HG02763 (cell line): ENCODE measurements around the gene EXD3.

Source experiments
- ATAC-seq: cut with Tn5 transposase; IDR thresholded peaks from one replicate; pipeline ENCODE4 v1.9.1; 2021; ENCODE audit warnings: mild to moderate bottlenecking, moderate library complexity; ENCODE audit not compliant: unreplicated experiment

The EXD3 gene

GRCh38 chr9:137432687-137433348 lies 9.9 kb upstream of the EXD3 start:
- no peak for ATAC-seq

DNA sequence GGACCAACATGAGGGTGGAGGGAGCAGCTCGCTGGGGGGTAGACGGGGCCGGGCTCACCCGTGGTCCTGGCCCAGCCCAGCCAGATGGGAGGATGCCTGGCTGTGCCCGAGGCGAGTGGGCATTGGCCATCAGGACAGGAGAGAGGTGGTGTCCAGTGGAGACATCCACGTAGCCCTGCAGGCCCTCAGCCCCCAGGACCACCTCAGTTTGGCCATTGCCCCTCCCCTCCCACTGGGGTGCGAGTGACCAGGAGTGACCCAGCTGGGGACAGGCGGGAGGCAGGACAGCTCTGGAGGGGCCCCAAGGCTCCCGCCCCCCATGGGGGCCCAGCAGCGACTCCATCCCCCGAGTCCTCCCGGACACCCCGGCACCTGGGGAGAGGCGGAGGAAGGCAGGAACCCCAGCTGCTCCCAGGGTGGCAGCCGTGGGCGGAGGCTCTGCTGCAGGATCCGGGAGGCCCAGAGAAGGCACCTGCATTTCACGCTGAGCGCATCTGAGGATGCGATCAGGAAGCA lies 8.5 kb upstream of the EXD3 start:
- ATAC-seq = no peak

DNA sequence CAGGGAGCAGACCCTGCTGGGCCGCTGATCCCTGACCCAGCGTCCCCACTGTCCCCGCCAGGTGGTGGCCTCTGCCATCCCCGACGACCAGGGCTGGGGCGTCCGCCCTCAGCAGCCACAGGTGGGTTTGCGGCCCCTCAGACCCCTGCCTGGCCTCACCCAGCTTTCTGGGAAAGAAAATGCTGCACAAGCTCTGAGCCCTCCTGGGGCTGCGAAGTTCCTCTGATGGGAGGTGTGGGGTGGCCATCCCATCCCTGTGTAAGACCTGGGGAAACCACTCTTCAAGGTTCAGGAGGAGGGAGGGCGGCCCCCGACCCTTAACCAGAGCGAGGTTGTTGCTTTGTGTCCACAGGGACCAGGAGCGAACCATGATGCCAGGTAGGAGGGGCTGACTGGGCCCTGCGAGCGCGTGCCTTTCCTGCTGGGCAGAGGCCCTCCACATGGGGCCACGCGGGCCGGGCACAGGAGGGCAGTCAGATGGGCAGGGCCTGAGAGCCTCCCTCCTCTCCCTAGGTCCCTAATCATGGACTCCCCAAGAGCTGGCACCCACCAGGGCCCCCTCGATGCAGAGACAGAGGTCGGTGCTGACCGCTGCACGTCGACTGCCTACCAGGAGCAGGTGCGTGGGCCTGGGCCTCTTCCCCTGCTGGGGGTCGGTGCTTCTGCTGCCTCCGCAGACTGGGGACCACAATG lies 7.9 kb upstream of the EXD3 start:
- no peak for ATAC-seq

GRCh38 chr9:137429974-137430722 lies 7.2 kb upstream of the EXD3 start:
- no peak for ATAC-seq

- ATAC-seq = no peak
Measured at GRCh38 chr9:137429546-137429890, 6.6 kb upstream of the EXD3 start.

DNA sequence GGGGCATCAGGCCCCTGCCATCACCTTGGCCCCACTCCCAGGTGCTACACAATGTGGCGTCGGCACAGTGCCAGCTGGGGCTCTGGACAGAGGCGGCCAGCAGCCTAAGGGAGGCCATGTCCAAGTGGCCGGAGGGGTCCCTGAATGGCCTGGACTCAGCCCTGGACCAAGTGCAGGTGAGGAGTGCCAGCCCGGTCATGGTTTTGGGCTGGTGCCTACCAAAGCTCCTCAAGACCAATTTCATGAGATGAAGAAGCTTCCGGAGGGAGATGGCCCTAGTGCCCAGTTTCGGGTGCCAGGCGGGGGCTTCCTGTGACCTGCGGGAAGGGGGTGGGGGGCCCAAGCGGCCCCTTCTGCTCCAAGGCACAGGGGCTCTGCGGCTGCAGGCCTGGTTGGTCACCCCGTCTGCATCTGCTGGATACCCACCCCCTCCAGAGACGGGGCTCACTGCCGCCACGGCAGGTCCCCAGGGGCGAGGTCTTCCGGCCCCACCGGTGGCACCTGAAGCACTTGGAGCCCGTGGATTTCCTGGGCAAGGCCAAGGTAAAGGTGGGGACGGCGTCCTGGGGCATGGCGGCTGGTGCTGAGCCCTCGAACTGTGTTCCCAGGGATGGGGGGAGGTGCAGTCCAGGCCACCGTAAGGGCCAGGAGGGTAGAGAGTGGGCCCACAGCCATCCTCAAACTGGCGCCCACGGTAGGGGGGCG lies 6.0 kb upstream of the EXD3 start:
- ATAC-seq = no peak

- ATAC-seq = no peak
Measured at GRCh38 chr9:137428311-137428630, 5.3 kb upstream of the EXD3 start.

DNA sequence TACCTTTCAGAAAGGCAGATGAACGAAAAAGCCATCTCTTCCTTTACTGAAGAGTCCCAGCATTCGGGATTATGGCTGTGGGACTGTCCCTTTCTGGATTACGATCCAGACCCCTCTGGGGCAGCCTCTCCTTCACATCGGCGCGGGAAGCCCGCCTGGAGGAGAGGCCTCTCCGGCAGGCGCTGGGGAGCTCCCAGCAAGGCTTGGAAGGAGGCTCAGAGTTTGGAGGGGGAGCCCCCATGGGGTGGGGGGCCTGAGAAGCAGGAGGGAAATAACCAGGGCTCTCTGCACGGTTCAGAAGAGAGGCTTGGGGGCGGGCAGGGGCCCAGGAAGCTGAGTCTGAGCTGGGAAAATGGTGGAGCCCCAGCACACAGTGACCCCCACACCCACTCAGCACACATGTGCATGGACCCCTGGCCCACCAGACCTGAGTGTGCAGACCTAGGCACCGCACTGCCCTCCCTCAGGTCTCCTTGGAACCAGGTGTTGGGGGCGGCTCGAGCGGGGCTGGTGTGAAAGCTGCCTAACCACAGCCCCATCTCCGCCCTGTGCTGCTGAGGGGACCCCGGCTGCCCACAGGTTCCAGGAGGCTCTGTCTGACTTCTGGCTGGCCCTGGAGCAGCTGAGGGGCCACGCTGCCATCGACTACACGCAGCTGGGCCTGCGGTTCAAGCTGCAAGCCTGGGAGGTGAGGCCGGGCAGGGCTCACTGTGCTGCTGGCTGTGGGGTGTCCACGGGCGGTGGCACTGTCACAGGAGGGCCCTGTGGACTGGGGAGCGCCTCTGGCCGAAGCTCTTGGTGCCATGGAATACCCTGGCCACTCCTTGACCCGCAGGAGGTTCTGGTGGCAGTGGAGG lies 4.7 kb upstream of the EXD3 start:
- ATAC-seq = no peak

DNA sequence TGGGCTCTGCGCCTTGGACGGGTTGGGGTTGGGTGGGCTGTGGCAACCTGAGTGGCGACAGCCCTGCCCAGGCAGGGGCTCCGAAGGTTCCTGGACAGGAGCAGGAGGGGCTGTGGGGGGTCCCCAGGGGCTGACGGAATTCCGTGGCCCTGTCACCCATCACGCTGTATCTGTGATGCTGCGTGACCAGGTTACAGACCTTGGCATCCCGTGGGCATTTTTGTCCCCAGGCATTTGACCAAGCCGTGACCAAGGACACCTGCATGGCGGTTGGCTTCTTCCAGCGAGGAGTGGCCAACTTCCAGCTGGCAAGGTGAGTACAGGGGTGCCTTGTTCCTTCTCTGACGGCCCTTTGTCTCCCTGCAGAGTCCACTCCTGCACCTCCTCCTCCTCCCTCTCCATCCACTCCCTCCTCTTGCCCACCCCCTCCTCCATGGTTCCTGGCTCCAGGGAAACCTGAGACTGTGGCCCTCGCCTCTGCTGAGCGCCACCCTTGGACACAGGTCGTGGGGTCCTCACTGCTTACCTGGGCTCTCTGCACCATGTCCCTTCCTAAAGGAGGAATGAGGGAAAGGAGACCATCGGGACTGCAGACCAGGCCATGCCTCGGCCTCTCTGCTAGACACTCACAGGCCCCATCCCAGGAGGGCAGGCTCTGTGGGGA lies 3.2 kb upstream of the EXD3 start:
- ATAC-seq = no peak

GRCh38 chr9:137423514-137424291 lies 741 bp upstream of the EXD3 start:
- ATAC-seq = peak; percentile 3

- no peak for ATAC-seq
Measured at GRCh38 chr9:137421838-137422603, 941 bp downstream of the EXD3 start.

GRCh38 chr9:137417161-137418021 lies 5.6 kb downstream of the EXD3 start:
- no peak for ATAC-seq

GRCh38 chr9:137416563-137417151 lies 6.3 kb downstream of the EXD3 start:
- no peak for ATAC-seq

- no peak for ATAC-seq
Measured at GRCh38 chr9:137416006-137416562, 6.9 kb downstream of the EXD3 start.

DNA sequence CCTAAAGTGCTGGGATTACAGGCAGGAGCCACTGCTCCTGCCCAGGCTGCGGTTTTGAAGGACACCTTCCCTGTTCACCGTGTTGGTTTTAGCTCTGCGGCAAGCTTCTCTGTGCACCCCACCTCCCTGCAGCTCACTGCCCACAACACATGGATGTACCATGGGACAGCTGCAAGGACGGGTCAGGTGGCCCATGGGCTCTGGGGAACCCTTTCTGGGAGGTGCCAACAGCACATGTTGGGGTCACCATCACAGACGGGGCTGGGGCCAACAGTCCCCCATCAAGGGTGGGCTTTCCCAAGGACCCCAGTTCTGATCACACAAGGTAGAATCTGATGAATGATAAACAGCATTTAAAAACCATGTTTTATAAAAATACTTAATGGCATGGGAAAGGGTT lies 7.5 kb downstream of the EXD3 start:
- no peak for ATAC-seq

DNA sequence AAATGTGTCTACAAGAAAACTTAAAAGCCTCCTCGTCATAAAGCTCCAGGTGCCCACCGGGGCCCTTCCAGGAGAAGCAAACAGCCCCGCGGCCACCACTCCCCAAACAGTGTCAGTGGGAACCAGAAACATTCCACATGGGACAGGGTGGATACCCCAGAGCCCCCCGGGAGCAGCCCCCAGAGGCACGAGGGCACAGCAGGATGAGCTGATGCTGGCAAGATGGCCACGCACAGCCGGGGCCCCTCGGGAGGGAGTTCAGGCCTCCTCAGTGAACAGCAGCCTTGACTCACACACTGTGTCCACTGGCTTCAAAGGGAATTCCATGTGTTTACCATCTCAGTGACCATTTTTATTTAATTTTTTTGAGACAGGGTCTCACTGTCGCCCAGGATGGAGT lies 10.5 kb downstream of the EXD3 start:
- no peak for ATAC-seq
